GM23248 (cell line): ENCODE results near the gene DONSON. TPM values are rescaled to one million over a fixed set of nuclear protein-coding genes. Genes with fewer than 3 reads are reported as not detected.

Experiments
- DNase-seq: peaks from one replicate; pipeline ENCODE4 v3.0.0-alpha.2; 2015
- H2AFZ ChIP-seq: fragments of 200-600 bp; sonication (generic); 2 replicates; pipeline ENCODE4 v1.6.1; 2016; ENCODE audit warnings: antibody characterized with exemption
- H3F3A ChIP-seq: fragments of 200-600 bp; sonication (generic); 2 replicates; pipeline ENCODE4 v1.6.1; 2016; ENCODE audit warnings: mild to moderate bottlenecking, antibody characterized with exemption, mixed run types; ENCODE audit not compliant: insufficient read depth
- H3K27ac ChIP-seq: fragments of 200-600 bp; sonication (generic); 2 replicates; pipeline ENCODE4 v1.5.1; 2016; ENCODE audit warnings: mild to moderate bottlenecking
- H3K27me3 ChIP-seq: fragments of 200-600 bp; sonication (generic); replicated peaks from 2 replicates; pipeline ENCODE4 v1.6.1; 2016; ENCODE audit warnings: mild to moderate bottlenecking; ENCODE audit not compliant: insufficient read depth
- H3K36me3 ChIP-seq: fragments of 200-600 bp; sonication (generic); 2 replicates; pipeline ENCODE4 v1.6.1; 2016; ENCODE audit warnings: low read depth, mild to moderate bottlenecking
- H3K4me1 ChIP-seq: fragments of 200-600 bp; sonication (generic); 2 replicates; pipeline ENCODE4 v1.6.1; 2016; ENCODE audit warnings: mild to moderate bottlenecking; ENCODE audit not compliant: insufficient read depth
- H3K4me2 ChIP-seq: fragments of 200-600 bp; sonication (generic); one replicate; pipeline ENCODE4 v1.6.1; 2016; ENCODE audit warnings: mild to moderate bottlenecking; ENCODE audit not compliant: unreplicated experiment
- H3K4me3 ChIP-seq: fragments of 200-600 bp; sonication (generic); 2 replicates; pipeline ENCODE4 v1.5.1; 2016; ENCODE audit warnings: mild to moderate bottlenecking
- H3K79me2 ChIP-seq: fragments of 200-600 bp; sonication (generic); 2 replicates; pipeline ENCODE4 v1.6.1; 2016; ENCODE audit warnings: mild to moderate bottlenecking; ENCODE audit not compliant: insufficient read depth
- H3K9ac ChIP-seq: fragments of 200-600 bp; sonication (generic); 2 replicates; pipeline ENCODE4 v1.6.1; 2016; ENCODE audit warnings: mild to moderate bottlenecking
- H3K9me2 ChIP-seq: fragments of 200-600 bp; sonication (generic); 2 replicates; pipeline ENCODE4 v1.6.1; 2016; ENCODE audit warnings: mixed run types, mild to moderate bottlenecking, moderate library complexity; ENCODE audit not compliant: insufficient read depth
- H3K9me3 ChIP-seq: fragments of 200-600 bp; sonication (generic); one replicate; pipeline ENCODE4 v1.6.1; 2017; ENCODE audit warnings: low read depth
- H4K20me1 ChIP-seq: fragments of 200-600 bp; sonication (generic); 2 replicates; pipeline ENCODE4 v1.6.0; 2016; ENCODE audit not compliant: insufficient read depth
- EZH2 ChIP-seq: fragments of 200-600 bp; sonication (generic); IDR thresholded peaks from 2 replicates; pipeline ENCODE4 v1.6.1; 2018; ENCODE audit warnings: antibody characterized with exemption, mild to moderate bottlenecking; ENCODE audit not compliant: insufficient read depth, poor library complexity, severe bottlenecking
- EZH2phosphoT487 ChIP-seq: fragments of 200-600 bp; sonication (generic); IDR thresholded peaks from 2 replicates; pipeline ENCODE4 v1.6.1; 2018; ENCODE audit warnings: antibody characterized with exemption, moderate library complexity, mild to moderate bottlenecking, low read depth; ENCODE audit not compliant: insufficient read depth
- WGBS, 2 experiments: methylation state at CpG; one replicate each; pipeline ENCODE4 v1.1.6; 2015 to 2017; ENCODE audit warnings: low lambda C conversion rate in 2 of 2, low coverage in 1 of 2; ENCODE audit errors: missing lambda C conversion rate in 2 of 2; 5-methylcytosine and 5-hydroxymethylcytosine counted together
- in situ Hi-C: fragments of 300-500 bp; cut with MboI; formaldehyde crosslinking; loops from 2 replicates; pipeline ENCODE4 v1.15.0; 2020
- polyA plus RNA-seq: library from polyadenylated mRNA; unstranded; fragments of >200 nt; fragmentation: Nextera tagmentation; extraction: Ambion mirVana; gene quantifications from 2 replicates; pipeline ENCODE4 v1.2.1, GENCODE V29; 2016
- total RNA-seq: library from RNA; depleted of rRNA; stranded (reverse); fragments of >200 nt; shearing (Covaris generic); gene quantifications from 2 replicates; pipeline ENCODE4 v1.2.3, GENCODE V29; 2014

The DONSON gene
- total and polyA plus RNA-seq, 2 experiments from 2014 or later, result 13.2 to 16.8 TPM

GRCh38 chr21:33567914-33568313 is 20.6 kb downstream of the DONSON start:
- no peak for DNase-seq
- Histone ChIP-seq H3K27me3 (no peaks in the 10 kb centered on the region), H3K9ac (no peak overlapping the region), H3K27ac (no peak overlapping the region), H3F3A (peaks cover 45% of the 10 kb centered on the region), H3K4me1 (peaks cover 11% of the 10 kb centered on the region), H2AFZ (no peak overlapping the region), H3K4me3 (no peak overlapping the region), H3K36me3 (peaks cover 83% of the 10 kb centered on the region), H3K4me2 (no peak overlapping the region), H3K79me2 (peaks cover 97% of the 10 kb centered on the region), H4K20me1 (no peaks in the 10 kb centered on the region), H3K9me3 (no peaks in the 10 kb centered on the region), H3K9me2 (no peaks in the 10 kb centered on the region)
- no peak for TF ChIP-seq EZH2phosphoT487
- TF ChIP-seq EZH2, result no peak
- WGBS, 2 experiments, result 78 to 82% methylated on average over 6 of the region's 6 CpGs
- in situ Hi-C loops, result no loop called here

DNA sequence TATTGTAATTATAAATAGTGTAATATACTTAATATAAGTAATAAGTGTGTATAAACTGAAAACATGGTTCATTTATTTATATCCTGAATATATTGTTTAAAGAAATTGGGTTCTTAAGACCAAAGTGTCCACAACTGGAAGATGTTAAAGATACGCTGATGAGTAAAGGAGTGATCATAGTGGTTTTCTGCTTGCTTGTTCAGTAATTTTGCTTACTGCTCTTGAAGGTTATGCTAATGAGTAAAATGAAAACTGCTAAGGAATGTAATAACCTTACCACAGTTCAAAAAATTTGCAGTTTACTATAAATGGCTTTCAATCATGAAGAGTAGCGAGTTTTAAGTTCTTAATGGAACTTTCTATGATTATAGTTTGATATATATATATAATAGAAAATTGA is 22.0 kb downstream of the DONSON start:
- H3K9me2 ChIP-seq, result no peaks in the 10 kb centered on the region

GRCh38 chr21:33562389-33562788 is 26.1 kb downstream of the DONSON start:
- H3K4me1 ChIP-seq, result peaks cover 11% of the 10 kb centered on the region
- H3K36me3 ChIP-seq, result peaks cover 91% of the 10 kb centered on the region
- no peak overlapping the region for H3K27ac ChIP-seq
- no peak overlapping the region for H3K4me3 ChIP-seq
- WGBS, 2 experiments, result 96 to 100% methylated on average over 2 of the region's 2 CpGs
- no peak overlapping the region for H3K4me2 ChIP-seq
- no peak overlapping the region for H3K9ac ChIP-seq
- in situ Hi-C loops, result no loop called here
- no peaks in the 10 kb centered on the region for H3K9me2 ChIP-seq
- no peaks in the 10 kb centered on the region for H3K9me3 ChIP-seq
- TF ChIP-seq EZH2phosphoT487, result no peak
- H3K27me3 ChIP-seq, result no peaks in the 10 kb centered on the region
- no peak overlapping the region for H2AFZ ChIP-seq
- DNase-seq, result no peak
- H3F3A ChIP-seq, result peaks cover 55% of the 10 kb centered on the region
- no peaks in the 10 kb centered on the region; the same call in 1 of the 2 replicates for H4K20me1 ChIP-seq
- peaks cover 100% of the 10 kb centered on the region for H3K79me2 ChIP-seq

More for the DNA sequence above, 22.0 kb downstream of the DONSON start:
- Histone ChIP-seq H3K36me3 (peaks cover 84% of the 10 kb centered on the region), H3K27me3 (no peaks in the 10 kb centered on the region), H3K9me3 (no peaks in the 10 kb centered on the region), H3F3A (peaks cover 43% of the 10 kb centered on the region), H3K9ac (no peak overlapping the region), H3K4me3 (no peak overlapping the region), H3K4me2 (no peak overlapping the region), H3K27ac (no peak overlapping the region), H3K79me2 (peaks cover 100% of the 10 kb centered on the region), H3K4me1 (peaks cover 11% of the 10 kb centered on the region), H4K20me1 (no peaks in the 10 kb centered on the region), H2AFZ (no peak overlapping the region)
- TF ChIP-seq EZH2phosphoT487, result no peak
- no peak for TF ChIP-seq EZH2
- in situ Hi-C loops, result no loop called here
- DNase-seq, result peak; percentile 50
- 81 to 89% methylated on average over 2 of the region's 2 CpGs for WGBS, 2 experiments

GRCh38 chr21:33561373-33561772 is 27.1 kb downstream of the DONSON start:
- H3K4me3 ChIP-seq, result no peak overlapping the region
- in situ Hi-C loops, result no loop called here
- H4K20me1 ChIP-seq, result no peaks in the 10 kb centered on the region; the same call in 1 of the 2 replicates
- H3K36me3 ChIP-seq, result peaks cover 85% of the 10 kb centered on the region
- no peaks in the 10 kb centered on the region for H3K9me2 ChIP-seq
- H3K4me1 ChIP-seq, result peaks cover 7% of the 10 kb centered on the region
- no peak overlapping the region for H3K27ac ChIP-seq
- peaks cover 50% of the 10 kb centered on the region for H3F3A ChIP-seq
- no peak overlapping the region for H3K9ac ChIP-seq
- H3K27me3 ChIP-seq, result no peaks in the 10 kb centered on the region
- peak; percentile 35 for DNase-seq
- peaks cover 100% of the 10 kb centered on the region for H3K79me2 ChIP-seq
- H3K9me3 ChIP-seq, result no peaks in the 10 kb centered on the region
- H2AFZ ChIP-seq, result no peak overlapping the region
- no peak overlapping the region for H3K4me2 ChIP-seq
- TF ChIP-seq EZH2phosphoT487 (no peak), EZH2 (no peak)
- whole genome bisulfite sequencing, 2 experiments, result 82 to 93% methylated on average over 2 of the region's 2 CpGs

DNA sequence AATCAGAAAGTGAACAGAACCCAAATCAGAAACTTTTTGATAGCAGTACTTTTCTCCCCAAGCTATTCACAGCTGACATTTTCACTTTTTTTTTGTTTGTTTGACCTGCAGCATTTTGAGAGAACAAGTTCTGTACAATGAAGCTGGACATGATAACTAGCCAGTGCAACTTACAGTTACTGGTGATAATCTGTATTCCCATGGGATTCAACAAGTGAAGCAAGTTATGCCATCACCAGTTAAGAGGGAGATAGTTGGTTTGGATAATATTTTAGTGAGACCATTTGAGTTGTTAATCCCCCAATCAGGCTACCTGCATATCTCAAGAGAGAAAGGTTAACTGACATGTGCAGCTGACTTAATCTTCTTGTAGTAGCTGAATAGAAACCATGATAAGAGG is 27.5 kb downstream of the DONSON start:
- peak; percentile 12 for DNase-seq
- H3K9me2 ChIP-seq, result no peaks in the 10 kb centered on the region
- no peaks in the 10 kb centered on the region for H3K27me3 ChIP-seq
- H3K79me2 ChIP-seq, result peaks cover 100% of the 10 kb centered on the region
- H3K4me3 ChIP-seq, result no peak overlapping the region
- peaks cover 51% of the 10 kb centered on the region for H3F3A ChIP-seq
- TF ChIP-seq EZH2phosphoT487, result no peak
- no peak for TF ChIP-seq EZH2
- peaks cover 86% of the 10 kb centered on the region for H3K36me3 ChIP-seq
- no peak overlapping the region for H3K9ac ChIP-seq
- no peak overlapping the region for H3K27ac ChIP-seq
- peaks cover 2% of the 10 kb centered on the region for H4K20me1 ChIP-seq
- in situ Hi-C loops, result no loop called here
- no peak overlapping the region for H3K4me2 ChIP-seq
- peaks cover 6% of the 10 kb centered on the region for H3K4me1 ChIP-seq
- no peaks in the 10 kb centered on the region for H3K9me3 ChIP-seq
- H2AFZ ChIP-seq, result no peak overlapping the region
